Measurements from ENCODE around the gene SENP2. TPM values are rescaled to one million over a fixed set of nuclear protein-coding genes. Genes with fewer than 3 reads are reported as not detected.
A peak's percentile ranks its signal among the peaks of the same experiment; 100 is the strongest.

SENP2 gene
- total and polyA plus RNA-seq, 2 of the 13 experiments (the other 11 are each of a cell fraction or from before 2014, with no cell fraction given) = 7.7 to 46.2 TPM

DNA sequence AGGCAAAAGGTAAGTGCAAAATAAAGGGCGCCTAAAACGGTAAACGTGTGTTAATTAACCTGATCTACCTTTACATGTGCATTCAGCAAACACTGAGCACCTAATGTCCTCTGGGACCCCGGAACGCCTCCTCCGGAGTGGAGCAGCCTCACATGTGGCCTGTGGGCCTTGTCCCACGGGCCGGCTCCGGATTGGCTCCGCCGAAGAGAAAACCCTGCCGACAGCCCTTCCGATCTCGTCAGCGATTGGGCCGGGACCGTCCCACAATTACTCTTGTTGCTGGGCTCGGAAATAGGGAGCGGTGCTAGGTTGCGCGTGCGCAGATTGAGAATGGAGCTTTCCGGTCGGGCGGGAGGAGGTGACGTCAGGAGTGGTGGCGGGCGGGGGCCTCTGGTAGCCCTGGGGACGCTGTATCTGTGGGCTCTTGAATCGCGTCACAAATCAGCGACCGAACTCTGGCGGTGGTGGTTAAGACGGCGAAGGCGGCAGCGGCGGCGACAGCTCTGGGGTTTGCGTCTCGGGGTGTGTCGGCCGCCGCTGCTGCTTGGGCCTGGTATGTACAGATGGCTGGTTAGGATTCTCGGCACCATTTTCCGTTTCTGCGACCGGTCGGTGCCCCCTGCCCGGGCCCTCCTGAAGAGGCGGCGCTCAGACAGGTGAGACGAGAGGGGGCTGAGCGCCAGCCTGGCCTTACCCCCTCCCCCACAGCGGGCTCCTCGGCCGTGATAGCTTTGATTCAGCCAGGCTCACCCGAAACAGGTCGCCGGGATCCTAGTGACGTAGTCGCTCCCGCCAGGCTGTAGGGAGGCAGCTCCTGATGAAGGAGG lies at the start of gene SENP2 (continued):
- TF ChIP-seq, protein P1, sequence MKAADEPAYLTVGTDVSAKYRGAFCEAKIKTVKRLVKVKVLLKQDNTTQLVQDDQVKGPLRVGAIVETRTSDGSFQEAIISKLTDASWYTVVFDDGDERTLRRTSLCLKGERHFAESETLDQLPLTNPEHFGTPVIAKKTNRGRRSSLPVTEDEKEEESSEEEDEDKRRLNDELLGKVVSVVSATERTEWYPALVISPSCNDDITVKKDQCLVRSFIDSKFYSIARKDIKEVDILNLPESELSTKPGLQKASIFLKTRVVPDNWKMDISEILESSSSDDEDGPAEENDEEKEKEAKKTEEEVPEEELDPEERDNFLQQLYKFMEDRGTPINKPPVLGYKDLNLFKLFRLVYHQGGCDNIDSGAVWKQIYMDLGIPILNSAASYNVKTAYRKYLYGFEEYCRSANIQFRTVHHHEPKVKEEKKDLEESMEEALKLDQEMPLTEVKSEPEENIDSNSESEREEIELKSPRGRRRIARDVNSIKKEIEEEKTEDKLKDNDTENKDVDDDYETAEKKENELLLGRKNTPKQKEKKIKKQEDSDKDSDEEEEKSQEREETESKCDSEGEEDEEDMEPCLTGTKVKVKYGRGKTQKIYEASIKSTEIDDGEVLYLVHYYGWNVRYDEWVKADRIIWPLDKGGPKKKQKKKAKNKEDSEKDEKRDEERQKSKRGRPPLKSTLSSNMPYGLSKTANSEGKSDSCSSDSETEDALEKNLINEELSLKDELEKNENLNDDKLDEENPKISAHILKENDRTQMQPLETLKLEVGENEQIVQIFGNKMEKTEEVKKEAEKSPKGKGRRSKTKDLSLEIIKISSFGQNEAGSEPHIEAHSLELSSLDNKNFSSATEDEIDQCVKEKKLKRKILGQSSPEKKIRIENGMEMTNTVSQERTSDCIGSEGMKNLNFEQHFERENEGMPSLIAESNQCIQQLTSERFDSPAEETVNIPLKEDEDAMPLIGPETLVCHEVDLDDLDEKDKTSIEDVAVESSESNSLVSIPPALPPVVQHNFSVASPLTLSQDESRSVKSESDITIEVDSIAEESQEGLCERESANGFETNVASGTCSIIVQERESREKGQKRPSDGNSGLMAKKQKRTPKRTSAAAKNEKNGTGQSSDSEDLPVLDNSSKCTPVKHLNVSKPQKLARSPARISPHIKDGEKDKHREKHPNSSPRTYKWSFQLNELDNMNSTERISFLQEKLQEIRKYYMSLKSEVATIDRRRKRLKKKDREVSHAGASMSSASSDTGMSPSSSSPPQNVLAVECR (CRISPR knock-in tag; IDR thresholded peaks at IDR 0.05; ENCODE audit: borderline replicate concordance) = peak; percentile 87
- TF ChIP-seq, protein P2, sequence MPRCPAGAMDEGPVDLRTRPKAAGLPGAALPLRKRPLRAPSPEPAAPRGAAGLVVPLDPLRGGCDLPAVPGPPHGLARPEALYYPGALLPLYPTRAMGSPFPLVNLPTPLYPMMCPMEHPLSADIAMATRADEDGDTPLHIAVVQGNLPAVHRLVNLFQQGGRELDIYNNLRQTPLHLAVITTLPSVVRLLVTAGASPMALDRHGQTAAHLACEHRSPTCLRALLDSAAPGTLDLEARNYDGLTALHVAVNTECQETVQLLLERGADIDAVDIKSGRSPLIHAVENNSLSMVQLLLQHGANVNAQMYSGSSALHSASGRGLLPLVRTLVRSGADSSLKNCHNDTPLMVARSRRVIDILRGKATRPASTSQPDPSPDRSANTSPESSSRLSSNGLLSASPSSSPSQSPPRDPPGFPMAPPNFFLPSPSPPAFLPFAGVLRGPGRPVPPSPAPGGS (CRISPR knock-in tag; IDR thresholded peaks at IDR 0.05) = no peak; the same call in 1 of the 2 replicates
- TF ChIP-seq ZNF3 (CRISPR knock-in tag; IDR thresholded peaks at IDR 0.05) (no peak), DPF2 (CRISPR knock-in tag; IDR thresholded peaks at IDR 0.05; ENCODE audit: borderline replicate concordance, low read depth) (no peak), FOSL2 (CRISPR knock-in tag; IDR thresholded peaks at IDR 0.05) (no peak), ZNF850 (CRISPR knock-in tag; conservative IDR thresholded peaks at IDR 0.05) (no peak), ZNF75D (CRISPR knock-in tag; IDR thresholded peaks at IDR 0.05; ENCODE audit: borderline replicate concordance) (no peak), ZNF10 (CRISPR knock-in tag; IDR thresholded peaks at IDR 0.05; ENCODE audit: borderline replicate concordance, low read depth) (no peak), ZBTB21 (CRISPR knock-in tag; IDR thresholded peaks at IDR 0.05) (no peak), TAF15 (IDR thresholded peaks at IDR 0.05; ENCODE audit: low read depth, low read length, poor library complexity, severe bottlenecking) (no peak), SMAD3 (CRISPR knock-in tag; IDR thresholded peaks at IDR 0.05) (no peak), ZNF674 (CRISPR knock-in tag; IDR thresholded peaks at IDR 0.05; ENCODE audit: low read depth) (no peak), AKAP8 (CRISPR knock-in tag; IDR thresholded peaks at IDR 0.05) (no peak), ZBTB7B (CRISPR knock-in tag; IDR thresholded peaks at IDR 0.05) (no peak)
- TF ChIP-seq, protein P3, sequence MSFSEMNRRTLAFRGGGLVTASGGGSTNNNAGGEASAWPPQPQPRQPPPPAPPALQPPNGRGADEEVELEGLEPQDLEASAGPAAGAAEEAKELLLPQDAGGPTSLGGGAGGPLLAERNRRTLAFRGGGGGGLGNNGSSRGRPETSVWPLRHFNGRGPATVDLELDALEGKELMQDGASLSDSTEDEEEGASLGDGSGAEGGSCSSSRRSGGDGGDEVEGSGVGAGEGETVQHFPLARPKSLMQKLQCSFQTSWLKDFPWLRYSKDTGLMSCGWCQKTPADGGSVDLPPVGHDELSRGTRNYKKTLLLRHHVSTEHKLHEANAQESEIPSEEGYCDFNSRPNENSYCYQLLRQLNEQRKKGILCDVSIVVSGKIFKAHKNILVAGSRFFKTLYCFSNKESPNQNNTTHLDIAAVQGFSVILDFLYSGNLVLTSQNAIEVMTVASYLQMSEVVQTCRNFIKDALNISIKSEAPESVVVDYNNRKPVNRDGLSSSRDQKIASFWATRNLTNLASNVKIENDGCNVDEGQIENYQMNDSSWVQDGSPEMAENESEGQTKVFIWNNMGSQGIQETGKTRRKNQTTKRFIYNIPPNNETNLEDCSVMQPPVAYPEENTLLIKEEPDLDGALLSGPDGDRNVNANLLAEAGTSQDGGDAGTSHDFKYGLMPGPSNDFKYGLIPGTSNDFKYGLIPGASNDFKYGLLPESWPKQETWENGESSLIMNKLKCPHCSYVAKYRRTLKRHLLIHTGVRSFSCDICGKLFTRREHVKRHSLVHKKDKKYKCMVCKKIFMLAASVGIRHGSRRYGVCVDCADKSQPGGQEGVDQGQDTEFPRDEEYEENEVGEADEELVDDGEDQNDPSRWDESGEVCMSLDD (CRISPR knock-in tag; IDR thresholded peaks at IDR 0.05; ENCODE audit: borderline replicate concordance) = peak; percentile 49; the same call in 1 of the 2 replicates
- TF ChIP-seq, protein P4, sequence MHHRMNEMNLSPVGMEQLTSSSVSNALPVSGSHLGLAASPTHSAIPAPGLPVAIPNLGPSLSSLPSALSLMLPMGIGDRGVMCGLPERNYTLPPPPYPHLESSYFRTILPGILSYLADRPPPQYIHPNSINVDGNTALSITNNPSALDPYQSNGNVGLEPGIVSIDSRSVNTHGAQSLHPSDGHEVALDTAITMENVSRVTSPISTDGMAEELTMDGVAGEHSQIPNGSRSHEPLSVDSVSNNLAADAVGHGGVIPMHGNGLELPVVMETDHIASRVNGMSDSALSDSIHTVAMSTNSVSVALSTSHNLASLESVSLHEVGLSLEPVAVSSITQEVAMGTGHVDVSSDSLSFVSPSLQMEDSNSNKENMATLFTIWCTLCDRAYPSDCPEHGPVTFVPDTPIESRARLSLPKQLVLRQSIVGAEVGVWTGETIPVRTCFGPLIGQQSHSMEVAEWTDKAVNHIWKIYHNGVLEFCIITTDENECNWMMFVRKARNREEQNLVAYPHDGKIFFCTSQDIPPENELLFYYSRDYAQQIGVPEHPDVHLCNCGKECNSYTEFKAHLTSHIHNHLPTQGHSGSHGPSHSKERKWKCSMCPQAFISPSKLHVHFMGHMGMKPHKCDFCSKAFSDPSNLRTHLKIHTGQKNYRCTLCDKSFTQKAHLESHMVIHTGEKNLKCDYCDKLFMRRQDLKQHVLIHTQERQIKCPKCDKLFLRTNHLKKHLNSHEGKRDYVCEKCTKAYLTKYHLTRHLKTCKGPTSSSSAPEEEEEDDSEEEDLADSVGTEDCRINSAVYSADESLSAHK (CRISPR knock-in tag; IDR thresholded peaks at IDR 0.05; ENCODE audit: borderline replicate concordance) = no peak
- TF ChIP-seq, protein P5, sequence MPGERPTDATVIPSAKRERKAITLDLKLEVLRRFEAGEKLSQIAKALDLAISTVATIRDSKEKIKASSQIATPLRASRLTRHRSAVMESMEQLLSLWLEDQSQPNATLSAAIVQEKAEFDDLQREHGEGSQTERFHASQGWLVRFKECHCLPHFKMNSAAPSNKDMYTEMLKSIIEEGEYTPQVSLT (CRISPR knock-in tag; IDR thresholded peaks at IDR 0.05; ENCODE audit: borderline replicate concordance, low read depth) = no peak

All from HepG2 (cell line).